Inflammatory macrophage (primary cell): ENCODE results near the gene CLCN2.

Experiments
- DNase-seq, 2 donors: peaks; one replicate each; pipeline ENCODE4 v3.0.0-alpha.2; 2020 to 2022

Gene CLCN2

DNA sequence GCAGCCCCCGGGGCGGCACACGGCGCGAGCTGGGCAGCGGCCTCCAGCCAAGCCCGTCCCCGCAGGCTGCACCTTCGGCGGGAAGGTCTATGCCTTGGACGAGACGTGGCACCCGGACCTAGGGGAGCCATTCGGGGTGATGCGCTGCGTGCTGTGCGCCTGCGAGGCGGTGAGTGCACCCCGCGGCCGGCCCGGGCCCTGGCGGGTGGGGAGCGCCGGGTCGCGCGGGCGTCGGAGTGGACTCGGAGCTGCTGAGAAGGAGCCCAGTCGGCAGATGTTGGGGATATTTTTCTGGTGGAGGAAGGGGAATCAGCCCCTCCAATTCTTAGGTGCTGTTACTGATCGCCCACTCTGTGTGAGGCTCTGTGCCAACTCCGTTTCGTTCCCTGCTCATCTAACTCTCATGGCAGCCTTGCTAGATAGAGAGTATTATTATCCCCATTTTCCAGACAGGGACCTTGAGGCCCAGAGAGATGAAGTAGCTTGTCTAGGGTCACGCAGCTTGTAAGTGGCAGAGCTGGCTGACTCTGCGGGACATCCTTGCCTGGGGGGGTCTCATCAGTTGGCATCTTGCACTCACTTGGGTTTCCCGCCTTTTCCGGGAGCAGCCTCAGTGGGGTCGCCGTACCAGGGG, 19.3 kb upstream of the CLCN2 start:
- no peak for DNase-seq

DNA sequence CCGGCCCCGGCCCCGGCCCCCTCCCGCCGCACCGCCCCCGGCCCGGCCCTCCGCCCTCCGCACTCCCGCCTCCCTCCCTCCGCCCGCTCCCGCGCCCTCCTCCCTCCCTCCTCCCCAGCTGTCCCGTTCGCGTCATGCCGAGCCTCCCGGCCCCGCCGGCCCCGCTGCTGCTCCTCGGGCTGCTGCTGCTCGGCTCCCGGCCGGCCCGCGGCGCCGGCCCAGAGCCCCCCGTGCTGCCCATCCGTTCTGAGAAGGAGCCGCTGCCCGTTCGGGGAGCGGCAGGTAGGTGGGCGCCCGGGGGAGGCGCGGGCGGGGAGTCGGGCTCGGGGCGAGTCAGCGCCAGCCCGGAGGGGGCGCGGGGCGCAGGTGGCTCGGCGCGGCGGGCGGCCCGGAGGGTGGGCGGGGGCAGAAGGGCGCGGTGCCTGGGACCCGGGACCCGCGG, 18.8 kb upstream of the CLCN2 start:
- DNase-seq = no peak

DNA sequence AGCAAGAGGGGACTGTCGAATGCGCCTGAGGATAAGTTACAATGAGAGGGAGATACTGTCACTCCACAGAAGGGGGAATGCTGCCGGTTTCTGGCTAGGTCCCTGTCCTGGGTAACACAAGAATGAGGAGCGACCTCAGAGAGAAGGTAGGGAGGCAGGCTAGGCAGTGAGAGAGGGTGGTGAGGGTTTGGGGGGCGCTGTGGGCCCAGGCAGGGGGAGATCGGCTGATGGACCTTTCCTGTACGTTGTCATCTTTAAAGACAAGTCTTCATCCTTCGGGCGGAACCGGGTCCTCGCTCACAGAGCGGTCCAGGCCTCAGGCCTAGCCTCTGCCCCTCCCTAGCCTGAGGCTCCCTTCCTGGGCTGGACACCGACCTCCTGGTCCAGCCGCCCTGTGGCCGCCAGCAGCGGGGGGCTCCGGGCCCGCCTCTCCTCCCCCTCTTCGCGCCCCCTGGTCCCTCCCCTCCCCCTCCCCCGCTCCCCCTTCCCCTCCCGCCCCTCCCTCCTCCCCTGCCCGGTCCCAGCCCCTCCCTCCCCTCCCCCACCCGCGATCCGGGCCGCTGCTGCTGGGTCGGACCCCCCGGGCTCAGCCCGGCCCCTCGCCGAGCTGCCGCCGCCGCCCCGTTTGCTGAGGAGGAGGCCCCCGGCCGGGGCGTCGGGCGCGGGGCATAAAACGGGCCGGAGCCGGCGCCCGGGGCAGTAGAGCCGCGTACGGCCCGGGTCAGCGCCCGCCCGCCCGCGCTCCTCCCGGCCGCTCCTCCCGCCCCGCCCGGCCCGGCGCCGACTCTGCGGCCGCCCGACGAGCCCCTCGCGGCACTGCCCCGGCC, 18.2 kb upstream of the CLCN2 start, which contains the start of gene CHRD:
Gene CHRD (plus strand): TSS at position 697 of the 827 bp plus-strand sequence. CDS start 265 bp downstream, outside the sequence.
- no peak for DNase-seq

DNA sequence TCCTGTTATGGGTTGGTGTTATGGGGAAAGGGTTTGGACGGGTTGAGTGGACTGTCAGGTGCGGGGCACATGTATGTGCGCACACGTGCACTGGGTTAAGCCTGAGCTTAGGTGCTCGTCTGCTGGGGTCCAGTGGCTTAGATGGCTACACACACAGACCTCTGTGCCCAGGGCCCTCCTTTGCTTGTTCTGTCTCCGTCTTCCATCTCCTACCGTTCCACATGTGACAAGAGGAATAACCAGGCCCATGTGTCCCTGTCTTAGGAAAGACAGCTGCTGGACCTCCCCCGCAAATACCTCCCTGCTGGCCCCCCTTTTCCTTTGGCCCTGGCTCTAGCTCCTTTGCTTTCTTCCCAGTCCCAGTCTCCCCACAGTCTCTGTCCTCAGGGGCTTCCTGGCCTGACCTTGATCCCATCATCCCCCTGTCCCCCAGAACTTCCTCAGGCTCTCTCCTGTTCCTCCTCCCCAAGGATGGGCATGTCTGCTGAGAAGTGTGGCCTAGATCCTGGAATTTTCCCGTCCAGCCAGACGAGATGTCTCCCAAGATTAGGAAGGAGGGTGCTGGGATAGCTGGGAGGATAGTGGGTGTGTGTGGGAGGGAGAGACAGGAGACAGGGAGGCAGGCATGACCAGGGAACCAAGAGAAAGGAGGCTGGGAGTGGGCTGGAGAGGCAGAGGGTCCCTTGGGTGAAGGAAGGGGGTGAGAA, 17.4 kb upstream of the CLCN2 start:
- no peak for DNase-seq

DNA sequence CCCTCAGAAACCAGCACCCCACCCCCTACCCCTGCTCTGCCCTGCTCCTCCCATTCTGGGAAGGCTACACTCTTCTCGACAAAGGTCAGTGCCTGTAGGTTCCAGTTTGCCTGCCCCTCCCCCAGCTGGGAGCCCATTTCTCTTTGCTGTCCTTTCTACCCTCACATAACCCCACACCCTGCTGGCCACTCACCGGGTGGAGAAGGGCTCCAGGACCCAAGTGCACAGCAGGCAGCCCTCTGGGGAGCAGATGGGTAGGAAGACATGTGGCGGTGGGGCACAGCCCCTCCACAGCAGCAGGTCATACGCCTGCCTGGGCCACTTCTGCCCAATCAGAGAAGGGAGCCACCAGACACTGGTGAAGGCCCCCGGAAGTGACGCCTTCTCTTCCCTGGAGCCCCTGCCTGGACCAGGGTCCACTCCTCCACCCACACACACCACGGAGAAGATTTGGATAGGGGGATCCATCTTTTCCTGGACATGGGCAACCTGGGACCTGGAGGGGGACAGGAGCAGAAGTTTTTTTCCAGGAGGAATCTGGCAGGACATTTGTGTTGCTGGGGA, 16.6 kb upstream of the CLCN2 start, which contains the start of gene THPO:
Gene THPO (minus strand): TSS at position 326 of the 564 bp plus-strand sequence. CDS start 1,948 bp downstream, outside the sequence.
- no peak for DNase-seq

DNA sequence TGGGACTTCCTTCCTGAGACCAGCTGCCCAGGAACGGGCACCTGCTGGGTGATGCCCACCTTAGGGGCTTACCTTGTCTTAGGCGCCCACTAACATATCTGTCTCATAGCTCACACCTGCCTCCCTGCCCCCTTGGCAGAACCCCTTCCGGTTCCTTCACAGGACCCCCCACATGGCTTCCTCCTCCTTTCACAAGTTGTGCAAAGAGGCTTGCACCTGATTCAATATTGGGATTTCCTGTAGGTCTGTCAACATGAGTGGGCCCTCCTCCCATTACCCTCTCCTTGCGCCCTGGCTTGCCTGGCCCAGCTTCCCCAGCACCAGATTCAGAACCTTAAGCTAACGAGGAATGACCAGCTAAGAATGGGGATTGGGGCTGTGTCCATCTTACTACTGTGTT, 16.0 kb upstream of the CLCN2 start:
- DNase-seq = no peak

DNA sequence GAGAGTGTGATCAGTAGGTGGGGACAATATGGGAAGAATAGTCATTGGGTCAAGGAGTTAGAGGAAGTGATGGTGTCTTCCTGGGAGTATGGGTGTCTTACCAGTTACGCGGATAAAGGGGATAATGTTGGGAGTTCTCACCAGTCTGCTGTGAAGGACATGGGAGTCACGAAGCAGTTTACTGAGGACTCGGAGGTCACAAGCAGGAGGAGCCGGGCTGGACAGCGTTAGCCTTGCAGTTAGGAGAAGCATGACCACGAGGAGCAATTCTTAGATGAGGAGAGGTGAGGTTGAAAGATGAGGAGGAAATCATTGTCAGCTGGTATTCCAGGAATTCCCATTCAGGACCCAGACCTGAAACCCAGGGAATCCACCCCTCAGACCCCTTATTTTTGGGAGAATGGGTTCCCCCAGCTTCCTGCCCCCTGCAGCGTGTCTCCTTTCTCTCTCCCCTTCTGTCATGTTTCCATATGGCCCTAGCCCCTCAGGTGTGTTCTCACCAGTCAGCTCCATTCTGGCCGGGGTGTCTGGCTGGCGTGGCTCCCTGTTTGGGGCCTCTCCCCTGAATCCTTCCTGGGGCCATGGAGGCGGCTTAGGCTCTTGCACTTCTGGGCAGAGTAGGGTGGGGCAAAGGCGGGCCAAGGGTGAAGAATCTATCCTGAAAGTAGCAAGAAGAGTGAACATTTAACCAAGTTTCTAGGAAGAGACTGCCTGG, 14.5 kb upstream of the CLCN2 start:
- DNase-seq = no peak

DNA sequence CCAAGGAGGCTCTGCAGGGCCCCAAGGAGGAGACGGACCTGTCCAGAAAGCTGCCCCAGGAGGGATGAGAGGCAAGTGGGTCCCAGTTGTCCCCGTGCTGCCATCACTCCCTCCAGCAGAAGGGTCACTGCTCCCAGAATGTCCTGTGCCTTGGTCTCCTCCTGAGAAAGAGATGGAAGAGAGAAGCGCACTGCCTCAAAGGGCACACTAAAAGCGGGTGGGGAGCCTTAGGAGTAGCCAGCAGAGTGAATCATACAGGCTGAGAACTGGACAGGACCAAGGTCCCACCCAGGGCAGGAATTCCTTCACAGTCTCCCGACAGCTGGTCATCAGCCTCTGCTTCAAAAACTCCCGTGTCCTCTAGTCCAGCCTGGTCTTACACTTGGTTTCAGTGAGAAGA, 12.0 kb upstream of the CLCN2 start:
- DNase-seq = no peak

DNA sequence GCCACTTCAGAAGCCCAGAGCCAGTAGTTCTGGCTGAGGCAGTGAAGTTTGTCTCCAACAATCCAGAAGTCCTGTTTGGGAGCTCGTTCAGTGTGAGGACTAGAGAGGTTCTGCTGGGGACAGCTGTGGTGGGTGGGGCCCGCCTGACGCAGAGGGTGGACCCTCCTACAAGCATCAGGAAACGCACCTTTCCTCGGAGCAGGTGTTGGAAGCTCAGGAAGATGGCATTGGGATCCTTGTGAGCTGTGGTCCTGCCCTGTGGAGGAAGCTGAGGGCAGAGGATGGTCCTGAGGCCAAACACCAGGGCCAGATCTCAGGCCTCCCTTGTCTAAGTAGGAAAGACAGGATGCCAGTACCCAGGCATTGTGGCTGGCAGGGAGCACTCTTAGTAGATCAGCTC, 11.5 kb upstream of the CLCN2 start:
- no peak for DNase-seq

DNA sequence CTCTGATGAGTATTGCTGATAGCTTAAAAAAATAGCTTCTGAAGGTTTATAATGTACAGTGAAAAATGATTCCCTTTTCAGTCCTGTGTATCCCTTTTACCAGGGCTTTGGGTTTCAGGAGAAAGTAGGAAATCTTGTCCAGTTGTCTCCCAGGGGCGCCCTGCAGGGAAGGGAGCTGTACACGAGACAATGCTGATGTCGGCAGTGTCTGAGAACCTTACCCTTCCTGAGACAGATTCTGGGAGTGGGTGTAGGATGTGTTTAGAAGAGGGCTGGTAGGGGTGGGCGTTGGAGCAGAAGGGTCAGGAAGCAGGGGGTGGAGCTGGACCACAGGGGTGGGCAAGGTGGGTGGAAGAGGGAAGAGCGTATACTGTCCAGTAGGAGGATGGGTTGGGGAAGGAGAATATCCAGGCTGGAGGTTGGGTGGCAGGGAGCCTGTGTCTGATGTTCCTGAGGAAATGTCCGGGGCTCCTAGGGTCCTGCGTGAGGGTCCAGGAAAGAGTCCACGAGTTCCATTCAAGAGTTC, 11.0 kb upstream of the CLCN2 start:
- no peak for DNase-seq

DNA sequence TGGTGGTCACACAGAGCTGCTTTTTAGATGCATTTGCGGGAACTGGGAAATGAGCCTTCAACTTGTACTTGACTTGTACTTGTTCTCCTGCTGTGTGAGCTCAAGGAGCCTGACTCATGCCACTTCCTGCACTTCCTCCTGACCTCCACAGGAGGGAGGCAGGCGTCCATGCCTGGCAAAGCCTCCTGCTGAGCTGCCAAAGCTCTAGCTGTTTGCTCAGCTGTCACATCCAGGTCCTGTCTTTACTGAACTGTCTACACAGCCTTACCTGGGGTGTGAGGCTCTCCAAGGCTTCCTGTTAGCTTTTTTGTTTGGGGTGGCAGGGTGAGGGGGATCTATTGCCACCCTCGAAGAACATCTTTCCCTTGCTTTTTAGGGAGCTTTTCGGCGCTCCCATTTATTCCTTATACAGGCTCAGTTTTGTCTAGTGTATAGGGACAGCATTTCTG, 10.2 kb upstream of the CLCN2 start:
- DNase-seq = peak; percentile 83 to 88

DNA sequence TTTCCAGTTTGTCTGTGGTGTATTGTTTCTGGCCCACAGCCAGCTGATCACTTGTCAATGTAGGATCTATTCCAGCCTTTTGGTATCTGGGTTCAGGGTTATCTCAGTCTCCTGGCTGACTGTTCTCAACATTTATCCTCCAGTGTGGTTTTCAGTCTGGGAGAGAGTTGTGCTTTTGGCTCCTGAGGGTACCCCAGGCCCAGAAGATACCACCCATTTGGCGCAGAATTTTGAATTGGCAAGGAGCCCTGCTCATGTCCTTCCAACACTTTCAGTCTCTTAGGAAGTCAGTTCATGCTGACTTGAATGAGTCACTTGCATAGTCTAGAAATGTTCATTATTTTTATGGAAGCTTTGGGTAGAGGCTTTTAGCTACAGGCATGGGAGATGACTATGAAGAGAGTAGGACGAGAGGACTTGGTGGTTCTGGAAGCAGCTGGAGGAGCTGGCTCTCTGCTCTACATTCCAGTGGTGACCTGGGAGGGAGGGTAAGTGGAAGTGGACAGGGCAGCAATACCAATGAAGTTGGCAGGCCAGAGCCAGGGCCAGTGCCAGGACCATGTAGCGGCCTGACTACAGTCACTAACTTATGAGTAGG, 7.3 kb upstream of the CLCN2 start:
- DNase-seq = no peak

DNA sequence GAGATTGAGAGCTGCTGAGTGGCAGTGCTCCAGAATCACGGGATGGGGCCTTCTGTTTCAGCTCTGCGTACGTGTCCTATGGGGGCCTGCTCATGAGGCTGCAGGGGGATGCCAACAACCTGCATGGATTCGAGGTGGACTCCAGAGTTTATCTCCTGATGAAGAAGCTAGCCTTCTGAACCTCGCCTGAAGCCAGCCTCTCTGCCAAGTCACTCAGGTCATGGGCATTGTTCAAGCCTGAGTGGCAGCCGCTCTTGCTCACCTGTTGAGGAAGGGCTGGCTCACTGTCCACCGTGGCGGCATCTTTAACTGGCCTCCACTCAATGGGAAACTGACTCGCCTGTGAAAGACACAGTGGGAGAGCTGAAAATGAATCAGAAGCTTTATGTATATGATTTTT, 6.7 kb upstream of the CLCN2 start:
- no peak for DNase-seq

DNA sequence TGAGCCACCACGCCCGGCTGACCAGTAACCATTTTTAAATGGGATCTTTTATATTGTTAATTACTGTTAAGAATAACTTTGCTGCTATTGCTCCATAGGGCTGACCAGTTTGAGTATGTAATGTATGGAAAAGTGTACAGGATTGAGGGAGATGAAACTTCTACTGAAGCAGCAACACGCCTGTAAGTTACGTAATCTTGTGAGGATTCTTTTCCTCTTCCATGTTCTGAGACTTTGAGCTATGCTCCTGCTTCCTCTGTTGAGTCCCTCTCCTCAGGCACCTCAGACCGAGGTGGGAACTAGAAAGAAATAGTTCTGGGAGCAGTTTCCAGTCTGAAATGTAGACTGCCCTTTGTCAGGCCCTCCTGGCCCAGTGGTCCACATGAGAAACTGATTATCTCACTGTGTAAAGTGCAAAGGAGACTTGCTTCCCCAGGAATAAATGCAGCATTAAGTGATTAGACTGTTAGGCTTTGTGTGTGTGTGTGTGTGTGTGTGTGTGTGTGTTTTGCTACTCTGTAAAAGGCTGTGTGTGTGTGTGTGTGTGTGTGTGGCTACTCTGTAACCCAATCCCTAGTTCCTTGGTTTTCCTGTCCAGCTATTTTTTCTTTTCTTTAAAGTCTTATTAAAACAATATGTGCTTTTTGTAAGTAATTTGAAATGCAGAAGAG, 5.3 kb upstream of the CLCN2 start:
- DNase-seq = no peak

DNA sequence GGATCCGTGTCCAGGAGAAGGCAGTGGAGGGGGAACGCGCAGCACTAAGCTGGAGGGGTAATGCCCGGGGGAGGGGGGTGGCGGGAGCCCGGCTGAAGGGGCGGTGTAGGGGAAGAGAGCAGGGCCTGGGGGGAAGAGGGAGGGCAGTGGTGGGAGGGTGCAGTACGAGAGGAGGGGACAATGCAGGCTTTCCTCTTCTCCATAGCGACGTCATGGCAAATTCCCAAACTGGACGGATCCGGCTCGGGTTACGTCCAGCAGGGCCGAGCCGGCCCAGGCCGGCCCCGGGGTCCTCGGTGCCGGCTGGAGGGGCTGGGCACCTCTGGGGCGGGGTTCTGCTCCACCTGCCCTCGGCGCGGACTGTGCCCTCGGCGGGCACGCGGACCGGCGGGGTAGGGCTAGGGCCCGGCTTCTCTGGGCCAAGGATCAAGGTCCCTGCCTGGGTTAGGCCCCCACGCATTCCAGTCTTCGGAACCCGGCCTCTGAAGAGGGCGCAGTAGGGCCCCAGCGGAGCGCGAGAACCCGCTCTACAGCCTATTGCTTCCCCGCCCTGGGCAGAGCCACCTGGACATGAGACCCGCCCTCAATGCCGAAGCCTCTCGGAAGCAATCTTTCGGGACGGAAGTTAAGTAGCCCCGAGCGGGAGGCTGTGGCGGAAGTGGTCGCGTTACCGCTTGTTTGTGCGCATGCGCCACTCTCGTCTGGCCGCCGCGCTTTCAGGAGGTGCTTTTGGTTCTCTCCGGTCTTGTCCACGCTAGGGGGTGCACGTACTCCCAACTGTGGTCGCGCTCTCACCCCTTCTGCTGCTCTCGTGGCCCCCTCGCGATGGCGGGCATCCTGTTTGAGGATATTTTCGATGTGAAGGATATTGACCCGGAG, 1.5 kb upstream of the CLCN2 start:
- DNase-seq = peak; percentile 95 to 97

DNA sequence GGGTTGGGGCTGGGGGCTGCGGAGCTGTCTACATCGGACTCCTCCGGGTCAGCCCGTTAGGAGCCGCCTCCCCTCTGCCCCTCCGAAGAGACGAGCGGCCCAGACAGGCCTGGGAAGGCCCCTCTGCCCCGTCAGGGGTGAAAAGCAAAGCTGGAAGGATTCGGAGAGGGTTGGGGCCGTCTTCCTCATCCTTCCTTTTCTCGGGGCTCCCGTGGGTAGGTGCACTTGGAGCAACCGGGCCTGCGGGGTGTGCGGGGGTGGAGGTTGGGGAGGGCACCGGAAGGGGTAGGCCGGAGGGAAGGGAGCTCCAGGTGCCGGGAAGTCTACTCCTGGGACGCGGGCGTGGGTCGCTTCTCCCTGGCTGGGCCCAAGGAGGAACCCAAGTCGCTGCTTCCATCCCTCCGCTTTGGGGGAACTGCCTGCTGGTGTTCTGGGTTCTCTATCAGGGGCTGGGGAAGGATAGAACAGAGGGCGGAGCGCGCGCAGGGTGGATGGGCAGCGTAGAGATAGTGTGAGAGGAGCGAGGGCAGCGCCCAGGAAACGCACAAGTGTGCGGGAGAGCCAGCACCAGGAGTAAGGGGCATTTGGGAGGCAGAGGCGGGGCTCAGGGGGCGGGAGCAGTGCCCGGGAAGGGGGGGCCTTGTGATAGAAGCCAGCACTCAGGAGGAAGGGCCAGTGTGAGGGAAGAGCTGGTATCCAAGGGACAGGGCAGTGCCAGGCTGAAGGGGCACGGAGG, 695 bp upstream of the CLCN2 start:
- peak; percentile 25 to 56 for DNase-seq

DNA sequence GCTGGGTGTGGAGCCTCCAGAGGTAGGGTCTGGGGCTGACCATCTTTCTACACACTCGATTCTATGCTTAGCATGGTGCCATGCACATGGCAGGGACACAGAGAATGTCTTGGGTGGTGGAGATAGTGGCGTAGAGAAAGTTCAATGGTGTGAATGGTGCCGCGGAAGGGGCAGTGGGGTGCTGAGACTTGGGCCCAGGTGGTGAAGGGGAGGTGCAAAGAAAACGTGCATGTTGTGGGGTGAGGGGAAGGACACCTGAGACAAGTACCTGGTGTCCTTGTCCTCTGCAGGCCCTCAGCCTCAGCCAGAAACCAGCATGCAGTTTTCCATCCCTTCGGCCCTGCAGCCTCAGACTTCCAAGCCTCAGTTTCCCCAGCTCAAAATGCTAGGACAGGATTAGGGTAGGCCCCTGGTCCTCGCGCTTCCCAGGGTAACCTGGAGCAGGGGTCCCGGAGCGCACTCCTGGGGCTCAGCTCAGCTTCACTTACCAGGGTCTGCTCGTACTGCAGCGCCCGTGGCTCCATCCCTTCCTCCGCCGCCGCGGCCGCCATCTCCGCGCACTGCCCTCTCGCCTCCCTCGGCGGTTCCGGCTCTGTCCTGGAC, 375 bp downstream of the CLCN2 start:
- DNase-seq = no peak

DNA sequence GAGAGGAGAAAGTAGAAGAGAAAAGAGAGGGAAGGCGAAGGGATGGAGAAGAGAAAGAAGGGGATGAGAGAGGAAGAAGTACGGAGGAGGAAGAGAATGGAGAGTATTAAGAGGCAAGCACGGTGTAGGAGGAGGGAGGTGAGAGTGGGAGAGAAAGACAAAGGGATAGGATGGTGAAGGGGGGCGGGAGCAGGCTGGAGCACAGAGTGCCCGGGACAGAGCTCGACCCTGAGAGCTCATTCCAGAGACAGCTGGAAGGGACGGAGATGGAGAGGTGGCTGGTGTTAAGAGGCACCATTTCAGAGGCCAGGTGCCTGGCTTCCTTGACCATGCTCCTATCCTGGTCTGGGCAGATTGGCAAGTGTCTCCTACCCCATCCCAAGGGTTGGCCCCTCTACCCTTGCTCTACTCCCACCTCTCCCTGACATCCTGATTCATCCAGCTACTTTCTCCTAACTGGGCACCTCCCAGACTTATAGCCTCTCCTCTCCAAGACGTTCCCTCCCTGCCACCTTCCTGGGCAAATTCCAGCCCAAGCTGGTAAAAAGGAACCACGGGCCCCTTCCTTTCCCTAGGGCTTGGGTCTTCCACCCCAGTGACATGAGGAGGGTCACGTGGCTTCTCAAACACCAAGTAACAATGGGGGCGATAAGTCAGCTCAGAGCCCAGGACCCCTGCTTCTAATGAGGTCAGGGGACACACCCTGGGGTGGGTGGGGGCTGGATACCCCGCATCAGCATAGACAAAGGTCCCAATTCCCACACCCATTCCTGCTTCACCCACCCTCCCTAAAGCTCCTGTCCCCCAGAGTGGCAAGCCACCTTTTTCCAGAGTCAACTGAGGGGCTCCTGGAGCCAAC, 1.1 kb downstream of the CLCN2 start:
- DNase-seq = no peak
